GM12892 (cell line): ENCODE measurements around the gene PEAK1.

ENCODE experiments used
- DNase-seq: peaks from one replicate; pipeline ENCODE4 v3.0.0; 2011; ENCODE audit not compliant: insufficient read length
- FAIRE-seq: peaks from 2 replicates; lab custom pipeline; 2011; peaks lifted over from hg19 to GRCh38; lab: Jason Lieb, UNC
- POLR2A ChIP-seq: IDR thresholded peaks from 2 replicates; pipeline ENCODE4 v1.6.1; 2011; ENCODE audit warnings: low read depth, low read length, control low read depth
- POLR2AphosphoS5 ChIP-seq: IDR thresholded peaks from 2 replicates; pipeline ENCODE4 v1.6.1; 2011; ENCODE audit warnings: low read depth, low read length, control low read depth
- TAF1 ChIP-seq: IDR thresholded peaks from 2 replicates; pipeline ENCODE4 v1.6.1; 2011; ENCODE audit warnings: low read depth, mild to moderate bottlenecking, control low read depth, low read length, borderline replicate concordance

PEAK1 gene

DNA sequence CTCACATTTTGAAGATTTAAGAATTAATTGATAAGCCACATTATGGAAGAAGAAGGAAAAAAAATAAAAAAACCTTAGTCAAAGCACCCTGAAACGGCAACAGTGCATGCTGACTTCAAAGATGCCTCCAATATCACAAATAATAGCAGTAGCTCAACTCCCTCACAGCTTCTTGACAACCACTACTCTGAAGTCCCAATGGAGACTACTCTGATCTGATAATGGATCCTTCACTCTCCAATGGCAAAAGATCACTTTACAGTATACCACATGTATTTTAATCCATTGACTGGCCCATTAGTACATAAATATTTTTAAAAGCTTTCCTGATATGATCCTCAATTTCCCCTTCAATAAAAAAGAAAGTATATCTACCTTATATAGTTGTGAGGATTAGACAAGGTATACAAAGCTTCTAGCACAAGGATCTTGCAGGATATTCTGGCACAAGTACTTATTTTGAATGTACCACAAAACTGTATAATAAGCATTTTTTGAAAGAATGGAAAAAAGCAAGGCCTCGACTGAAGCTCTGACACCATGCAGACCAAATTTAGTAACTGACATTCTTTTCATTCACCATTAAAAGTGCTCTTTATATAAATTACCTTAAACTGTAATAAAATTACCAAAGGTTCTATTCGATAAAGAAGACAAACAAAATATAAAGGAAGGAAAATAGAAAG, 91.9 kb downstream of the PEAK1 start:
- TF ChIP-seq TAF1 (no peak), POLR2AphosphoS5 (no peak), POLR2A (no peak)
- FAIRE-seq (no peak), DNase-seq (no peak)

DNA sequence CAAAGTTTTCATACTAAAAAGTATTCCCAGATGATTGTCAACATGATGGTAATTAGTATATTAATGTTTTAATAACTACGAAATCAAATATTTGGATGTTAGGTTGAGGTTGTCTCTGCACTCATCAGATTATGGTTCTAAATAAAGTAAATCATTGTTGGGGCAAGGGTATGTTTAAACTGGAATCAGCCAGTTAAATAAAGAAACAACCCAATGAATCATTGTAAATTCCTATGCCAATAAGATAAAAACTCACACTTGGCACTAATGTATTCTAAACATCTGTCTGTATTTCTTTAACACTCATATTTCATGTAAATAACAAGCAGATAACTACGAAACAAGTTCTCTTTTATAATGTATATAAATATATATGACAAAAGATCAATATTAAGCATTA, 92.7 kb downstream of the PEAK1 start:
- TF ChIP-seq TAF1, result no peak
- no peak for TF ChIP-seq POLR2AphosphoS5
- TF ChIP-seq POLR2A, result no peak
- DNase-seq (no peak), FAIRE-seq (no peak)

DNA sequence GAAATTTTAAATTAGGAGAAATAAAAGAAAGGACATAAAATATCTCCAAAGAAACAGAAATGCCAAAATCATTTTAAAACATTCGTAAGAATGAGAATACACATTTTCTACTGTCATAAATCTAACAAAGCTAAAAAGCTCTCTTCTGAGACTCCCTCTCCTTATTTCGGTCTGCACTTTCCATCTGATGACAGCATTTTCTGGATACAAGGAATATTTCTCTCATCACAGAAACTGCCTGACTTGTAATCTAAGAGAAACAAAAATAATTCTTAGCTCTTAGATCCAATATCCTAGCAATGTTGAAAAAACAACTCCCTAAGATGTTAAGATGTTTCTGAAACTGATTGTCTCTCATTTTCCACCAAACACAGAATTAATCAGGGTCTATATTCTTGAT, 93.5 kb downstream of the PEAK1 start:
- no peak for DNase-seq
- no peak for FAIRE-seq
- TF ChIP-seq POLR2AphosphoS5 (no peak), POLR2A (no peak), TAF1 (no peak)

DNA sequence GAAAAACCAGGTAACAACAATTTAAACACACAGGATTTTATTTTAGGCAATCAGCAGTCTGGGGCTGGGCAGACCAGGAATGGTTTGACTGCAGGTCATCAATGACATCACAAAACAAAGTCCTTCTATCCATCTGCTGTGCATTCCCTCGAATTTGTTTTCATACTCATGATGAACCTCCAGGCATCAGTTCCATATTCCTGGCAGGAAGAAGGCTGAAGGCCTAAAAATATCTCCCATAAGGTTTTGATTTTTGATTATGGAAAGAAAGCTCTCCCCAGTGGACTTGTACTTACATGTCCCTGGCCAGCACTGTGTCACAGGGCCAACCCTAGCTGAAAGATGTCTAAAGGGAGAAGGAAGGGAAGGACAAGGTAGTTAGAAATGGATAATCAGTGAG, 107.4 kb downstream of the PEAK1 start:
- DNase-seq, result no peak

DNA sequence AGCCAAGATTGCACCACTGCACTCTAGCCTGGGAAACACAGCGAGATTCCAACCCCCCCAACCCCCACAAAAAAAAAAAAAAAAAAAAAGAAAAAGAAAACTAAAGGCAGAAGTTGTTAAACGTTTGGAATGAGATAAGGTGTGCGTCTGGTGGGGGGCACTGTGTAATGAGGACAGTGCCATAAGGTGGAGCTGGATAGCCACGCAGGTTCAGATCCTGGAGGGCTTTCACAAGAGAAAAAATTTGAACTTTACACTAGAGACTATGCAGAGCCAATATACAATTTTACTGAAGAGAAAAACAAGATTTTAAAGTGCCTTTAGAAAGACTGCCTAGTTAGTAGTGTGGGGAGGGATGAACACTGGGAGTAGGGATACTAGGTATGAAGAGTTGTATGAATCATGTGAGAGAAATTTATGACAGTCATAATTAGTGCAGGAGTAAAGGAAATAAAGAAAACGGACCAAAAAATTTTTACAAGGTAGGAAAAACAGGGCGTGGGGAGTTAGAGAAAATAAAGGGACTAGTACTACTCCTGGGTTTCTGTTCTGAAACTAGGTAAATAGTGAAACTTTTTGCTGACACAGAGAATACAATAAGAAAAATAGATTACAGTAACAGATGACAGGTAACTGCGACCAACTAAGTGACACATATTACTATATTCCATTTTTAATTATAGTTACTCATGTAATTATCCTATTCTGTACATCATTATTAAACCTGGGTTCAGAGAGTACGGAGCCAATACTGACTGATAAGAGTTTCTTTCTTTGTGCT, 108.1 kb downstream of the PEAK1 start:
- no peak for TF ChIP-seq POLR2A
- no peak for TF ChIP-seq TAF1
- TF ChIP-seq POLR2AphosphoS5, result no peak
- FAIRE-seq (no peak), DNase-seq (no peak)

More for the DNA sequence above, 107.4 kb downstream of the PEAK1 start:
- FAIRE-seq, result no peak
- TF ChIP-seq POLR2A (no peak), POLR2AphosphoS5 (no peak), TAF1 (no peak)

DNA sequence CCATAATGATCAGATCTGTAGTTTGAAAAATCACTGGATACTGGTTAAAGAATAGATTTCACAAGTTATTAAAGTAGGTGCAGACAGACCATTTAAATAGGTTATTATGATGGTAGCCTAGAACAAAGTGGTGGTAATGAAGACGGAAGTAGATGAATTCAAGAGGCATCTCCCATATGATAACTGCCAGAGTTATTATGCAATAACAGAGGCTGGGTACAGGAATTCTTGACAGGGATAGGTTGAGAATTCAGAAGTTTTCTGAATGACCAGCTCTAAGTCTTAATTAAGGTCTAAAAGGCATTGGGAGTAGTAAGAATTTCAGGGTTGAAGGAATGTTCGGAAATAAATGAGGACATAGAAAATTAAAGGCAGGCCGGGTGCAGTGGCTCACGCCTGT, 108.9 kb downstream of the PEAK1 start:
- no peak for FAIRE-seq
- TF ChIP-seq POLR2AphosphoS5, result no peak
- no peak for TF ChIP-seq POLR2A
- TF ChIP-seq TAF1, result no peak

DNA sequence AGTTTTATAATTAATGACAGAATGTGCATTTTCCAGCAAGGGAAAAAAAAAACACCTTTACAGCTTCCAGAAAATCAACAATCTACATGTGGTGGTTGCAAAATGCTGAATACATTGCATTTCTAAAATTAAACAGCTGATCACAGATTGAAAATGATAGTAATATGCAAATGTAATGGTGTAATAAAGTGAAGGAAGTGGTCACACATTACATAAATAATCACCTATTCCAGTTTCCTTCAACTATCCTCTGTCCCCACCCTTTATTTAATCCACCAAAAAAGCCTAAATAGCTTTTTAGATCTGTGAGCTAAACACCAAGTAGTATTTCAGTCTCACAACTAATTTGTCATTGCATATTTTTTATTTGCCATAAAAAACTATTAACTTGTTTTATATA, 110.5 kb downstream of the PEAK1 start:
- TF ChIP-seq POLR2A (no peak), POLR2AphosphoS5 (no peak), TAF1 (no peak)
- DNase-seq (no peak), FAIRE-seq (no peak)

More for the DNA sequence above, 108.9 kb downstream of the PEAK1 start:
- DNase-seq, result no peak

DNA sequence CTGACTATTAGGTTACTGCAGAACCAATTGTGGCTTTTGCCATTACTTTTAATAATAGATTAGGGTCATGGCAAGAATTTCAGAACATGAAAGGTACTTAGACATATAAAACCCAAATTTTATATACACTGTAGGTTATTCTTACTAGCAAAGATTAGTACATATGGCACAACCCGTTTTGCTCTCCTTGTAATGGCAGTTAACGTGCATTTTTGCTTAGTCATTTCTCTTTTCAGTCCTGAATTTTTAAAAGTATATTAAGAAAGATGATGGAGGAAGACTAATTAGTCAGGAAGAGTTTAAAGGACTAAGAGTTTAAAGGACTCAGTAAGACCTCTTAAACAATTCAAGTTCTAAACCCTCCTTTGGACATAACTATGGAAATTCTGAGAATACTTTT, 114.0 kb downstream of the PEAK1 start:
- DNase-seq (no peak), FAIRE-seq (no peak)
- TF ChIP-seq POLR2A (no peak), POLR2AphosphoS5 (no peak), TAF1 (no peak)

DNA sequence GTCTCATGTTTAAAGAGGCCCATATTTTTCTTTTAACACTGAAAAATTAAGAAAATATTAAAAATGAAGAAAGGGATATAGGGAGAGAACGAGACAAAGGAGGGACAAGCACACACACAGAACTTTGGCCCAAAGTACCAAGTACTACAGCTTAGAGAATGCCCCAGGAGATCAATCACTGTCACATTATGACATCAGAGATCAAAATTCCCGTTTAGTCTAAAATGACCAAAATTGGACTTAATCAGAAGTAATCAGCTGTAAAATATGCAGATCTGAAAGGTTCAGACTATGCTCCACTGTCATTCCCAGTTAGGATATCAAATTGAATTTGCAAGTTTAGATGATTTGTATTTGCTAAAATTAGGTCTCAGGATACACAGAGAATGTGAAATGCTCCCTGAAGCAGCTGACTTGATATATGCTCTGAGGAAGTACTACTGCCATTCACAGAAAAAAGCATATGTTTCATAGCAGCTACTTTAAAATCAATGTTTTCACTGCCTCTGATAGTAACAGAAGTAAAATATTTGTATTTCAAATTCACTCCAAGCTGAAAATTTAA, 123.0 kb downstream of the PEAK1 start:
- FAIRE-seq, result no peak
- no peak for TF ChIP-seq POLR2AphosphoS5
- TF ChIP-seq TAF1, result no peak
- TF ChIP-seq POLR2A, result no peak
- no peak for DNase-seq

DNA sequence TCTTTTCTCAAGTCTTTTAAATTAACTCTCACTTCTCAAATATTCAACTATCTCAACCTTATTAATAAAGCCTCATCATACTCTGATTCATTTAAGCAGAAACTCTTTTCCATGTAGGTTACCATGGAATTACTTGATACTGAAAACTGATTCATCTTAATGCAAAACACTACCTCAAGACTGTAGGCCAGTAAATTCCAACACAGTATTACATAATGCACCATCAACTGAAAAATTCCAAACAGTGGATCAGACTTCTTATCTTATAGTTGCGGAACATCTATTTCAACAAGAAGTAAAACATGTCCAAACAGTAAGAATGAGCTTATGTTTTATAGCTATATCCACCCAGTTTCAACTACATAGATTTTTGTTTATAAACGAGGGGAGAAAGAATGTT, 124.5 kb downstream of the PEAK1 start:
- FAIRE-seq (no peak), DNase-seq (no peak)
- no peak for TF ChIP-seq POLR2A
- no peak for TF ChIP-seq TAF1
- TF ChIP-seq POLR2AphosphoS5, result no peak

DNA sequence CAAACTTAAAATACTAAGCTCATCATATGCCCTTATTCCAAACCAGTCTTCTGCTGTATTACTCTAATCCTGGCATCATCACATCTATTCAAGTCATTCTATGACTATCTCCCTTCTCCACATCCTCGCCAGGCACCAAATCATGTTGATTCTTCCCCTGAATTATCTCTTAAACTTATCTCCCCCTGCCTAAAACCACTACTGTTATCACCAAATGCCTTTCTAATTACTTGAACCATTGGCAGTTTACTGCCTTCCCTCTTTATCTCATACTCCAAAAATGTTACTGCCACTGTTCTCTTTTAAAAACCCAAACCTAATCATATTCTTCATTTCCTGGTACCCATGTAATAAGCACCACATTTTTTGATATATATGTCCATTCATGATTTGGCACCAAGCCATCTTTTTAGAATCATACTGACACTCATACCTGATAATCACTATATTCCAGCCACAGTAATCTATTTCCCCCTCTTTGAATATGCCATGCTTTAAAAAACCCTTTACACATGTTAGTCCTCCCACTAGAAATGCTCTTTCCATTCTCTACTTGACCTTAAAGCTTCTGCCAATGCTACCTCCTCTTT, 126.8 kb downstream of the PEAK1 start:
- TF ChIP-seq TAF1, result no peak
- no peak for TF ChIP-seq POLR2AphosphoS5
- no peak for TF ChIP-seq POLR2A
- no peak for DNase-seq
- no peak for FAIRE-seq
